ENCODE measurements around the gene DDB1.

Gene DDB1

DNA sequence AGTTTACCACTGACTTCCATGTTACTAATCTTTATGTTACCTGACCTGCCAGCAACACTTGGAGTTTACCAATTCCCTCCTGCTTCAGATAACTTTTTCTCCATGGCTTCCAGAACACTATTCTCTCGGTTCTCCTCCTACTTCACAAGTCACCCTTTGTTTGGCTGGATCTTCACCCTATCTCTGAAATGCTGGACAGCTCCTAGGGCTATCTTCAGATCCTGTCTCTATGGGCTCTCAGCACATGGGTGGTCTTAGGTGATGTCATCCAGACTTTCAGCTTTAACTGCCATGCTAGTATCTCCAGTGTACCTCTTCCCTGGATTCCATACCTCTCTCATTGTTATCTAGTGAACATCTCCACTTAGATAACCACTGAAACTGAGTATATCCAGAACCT lies 25.6 kb downstream of the DDB1 start:
- WGBS, result 96% methylated on average over 1 of the region's 1 CpG
- no peaks in the 10 kb centered on the region for H3K4me1 ChIP-seq (ENCODE audit: insufficient read depth, low read length)
- H3K9me3 ChIP-seq (ENCODE audit: insufficient read depth, low read depth, low read length), result no peaks in the 10 kb centered on the region
- H3K36me3 ChIP-seq (ENCODE audit: insufficient read depth, low read length), result peaks cover 97% of the 10 kb centered on the region
- no peak overlapping the region for H3K27ac ChIP-seq (ENCODE audit: low read depth, low read length)
- no peak overlapping the region for H3K4me3 ChIP-seq (ENCODE audit: low read length)
- no peak overlapping the region for H3K9ac ChIP-seq (ENCODE audit: low read depth, low read length)
- H3K27me3 ChIP-seq (ENCODE audit: insufficient read depth, low read length), result no peaks in the 10 kb centered on the region

DNA sequence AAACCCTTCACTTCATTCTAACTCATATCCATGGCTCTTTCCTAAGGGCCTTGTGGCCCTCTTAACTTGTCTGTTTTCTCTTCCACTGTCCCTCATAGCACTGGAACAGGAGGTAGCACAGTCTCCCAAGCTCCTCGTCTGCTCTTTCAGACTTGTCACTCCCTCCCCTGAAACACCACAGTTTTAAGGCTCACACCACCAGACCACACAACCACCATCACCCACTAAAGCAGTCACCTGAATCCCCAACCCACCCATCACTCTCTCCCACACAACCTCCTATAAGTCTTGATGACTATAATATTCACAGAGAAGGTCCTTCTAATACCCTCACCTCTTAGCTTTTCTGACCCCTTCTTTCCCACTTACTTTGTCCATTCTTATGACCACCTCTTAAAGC lies 26.7 kb downstream of the DDB1 start:
- Histone ChIP-seq H3K4me3 (ENCODE audit: low read length) (no peak overlapping the region), H3K9ac (ENCODE audit: low read depth, low read length) (no peak overlapping the region), H3K27ac (ENCODE audit: low read depth, low read length) (no peak overlapping the region), H3K4me1 (ENCODE audit: insufficient read depth, low read length) (no peaks in the 10 kb centered on the region), H3K9me3 (ENCODE audit: insufficient read depth, low read depth, low read length) (no peaks in the 10 kb centered on the region), H3K36me3 (ENCODE audit: insufficient read depth, low read length) (peaks cover 97% of the 10 kb centered on the region), H3K27me3 (ENCODE audit: insufficient read depth, low read length) (no peaks in the 10 kb centered on the region)
- 95% methylated on average over 1 of the region's 1 CpG for WGBS

- Histone ChIP-seq H3K36me3 (ENCODE audit: insufficient read depth, low read length) (peaks cover 97% of the 10 kb centered on the region), H3K4me3 (ENCODE audit: low read length) (no peak overlapping the region), H3K4me1 (ENCODE audit: insufficient read depth, low read length) (no peaks in the 10 kb centered on the region), H3K27me3 (ENCODE audit: insufficient read depth, low read length) (no peaks in the 10 kb centered on the region), H3K9ac (ENCODE audit: low read depth, low read length) (no peak overlapping the region), H3K9me3 (ENCODE audit: insufficient read depth, low read depth, low read length) (no peaks in the 10 kb centered on the region), H3K27ac (ENCODE audit: low read depth, low read length) (no peak overlapping the region)
- 96% methylated on average over 7 of the region's 7 CpGs for WGBS
Observed at GRCh38 chr11:61305417-61305816, 27.5 kb downstream of the DDB1 start.

GRCh38 chr11:61303725-61304124 lies 29.2 kb downstream of the DDB1 start:
- peaks cover 97% of the 10 kb centered on the region for H3K36me3 ChIP-seq (ENCODE audit: insufficient read depth, low read length)
- no peaks in the 10 kb centered on the region for H3K27me3 ChIP-seq (ENCODE audit: insufficient read depth, low read length)
- no peak overlapping the region for H3K4me3 ChIP-seq (ENCODE audit: low read length)
- H3K9ac ChIP-seq (ENCODE audit: low read depth, low read length), result no peak overlapping the region
- WGBS, result 97% methylated on average over 9 of the region's 9 CpGs
- H3K4me1 ChIP-seq (ENCODE audit: insufficient read depth, low read length), result no peaks in the 10 kb centered on the region
- H3K9me3 ChIP-seq (ENCODE audit: insufficient read depth, low read depth, low read length), result no peaks in the 10 kb centered on the region
- no peak overlapping the region for H3K27ac ChIP-seq (ENCODE audit: low read depth, low read length)

DNA sequence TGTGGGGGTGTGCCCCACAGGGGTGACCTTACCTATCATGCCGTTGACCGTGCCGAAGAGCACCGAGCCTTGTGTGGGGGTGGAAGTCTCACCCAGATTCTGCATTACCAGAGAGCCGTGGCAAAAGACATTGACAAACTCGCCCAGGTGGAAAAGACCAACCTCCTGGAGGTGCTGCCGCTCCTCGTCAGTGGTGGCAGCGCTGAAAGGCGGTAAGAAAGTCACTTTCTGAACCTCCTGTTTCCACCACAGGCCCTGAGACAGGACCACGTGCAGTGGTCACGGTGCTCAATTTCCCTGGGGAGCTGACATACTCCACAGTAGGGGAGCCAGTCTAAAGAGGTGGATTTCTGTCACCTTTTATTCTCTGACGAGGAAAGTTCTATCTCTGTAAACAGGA lies 30.4 kb downstream of the DDB1 start:
- Histone ChIP-seq H3K27me3 (ENCODE audit: insufficient read depth, low read length) (no peaks in the 10 kb centered on the region), H3K36me3 (ENCODE audit: insufficient read depth, low read length) (peaks cover 93% of the 10 kb centered on the region), H3K4me3 (ENCODE audit: low read length) (no peak overlapping the region), H3K4me1 (ENCODE audit: insufficient read depth, low read length) (no peaks in the 10 kb centered on the region), H3K9ac (ENCODE audit: low read depth, low read length) (no peak overlapping the region), H3K27ac (ENCODE audit: low read depth, low read length) (no peak overlapping the region), H3K9me3 (ENCODE audit: insufficient read depth, low read depth, low read length) (no peaks in the 10 kb centered on the region)
- 96% methylated on average over 13 of the region's 13 CpGs for WGBS

DNA sequence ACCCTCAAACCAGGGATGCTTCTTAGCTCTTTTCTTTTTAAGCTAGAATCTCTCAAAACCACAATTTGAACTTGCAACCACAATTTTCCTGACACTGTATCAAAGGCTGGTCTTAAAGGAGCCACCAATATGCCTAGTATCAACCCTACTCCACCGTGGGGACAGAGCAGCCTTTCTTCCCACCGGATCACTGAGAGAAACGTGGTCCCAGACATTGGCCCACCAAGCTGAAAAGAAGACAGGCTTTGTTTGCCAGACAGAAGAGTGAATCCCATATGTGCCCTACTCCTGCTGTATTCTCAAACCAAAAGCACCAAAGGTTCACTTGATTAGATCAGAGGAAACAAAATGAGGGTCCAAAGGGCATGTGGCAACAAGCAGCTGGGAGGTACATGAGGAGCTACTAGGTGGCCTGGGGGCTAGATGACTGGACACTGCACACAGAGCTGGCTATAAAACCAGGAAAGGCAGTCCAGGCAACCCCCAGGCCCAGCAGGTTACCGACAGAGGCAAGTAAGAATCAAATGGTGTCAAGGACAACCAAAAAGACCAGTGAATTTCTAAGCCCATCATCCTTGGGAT lies 34.2 kb downstream of the DDB1 start:
- no peaks in the 10 kb centered on the region for H3K9me3 ChIP-seq (ENCODE audit: insufficient read depth, low read depth, low read length)
- H3K27me3 ChIP-seq (ENCODE audit: insufficient read depth, low read length), result peaks cover 9% of the 10 kb centered on the region
- no peak overlapping the region for H3K4me3 ChIP-seq (ENCODE audit: low read length)
- H3K4me1 ChIP-seq (ENCODE audit: insufficient read depth, low read length), result no peaks in the 10 kb centered on the region
- no peak overlapping the region for H3K27ac ChIP-seq (ENCODE audit: low read depth, low read length)
- 84% methylated on average over 4 of the region's 4 CpGs for WGBS
- H3K36me3 ChIP-seq (ENCODE audit: insufficient read depth, low read length), result peaks cover 58% of the 10 kb centered on the region
- H3K9ac ChIP-seq (ENCODE audit: low read depth, low read length), result no peak overlapping the region

DNA sequence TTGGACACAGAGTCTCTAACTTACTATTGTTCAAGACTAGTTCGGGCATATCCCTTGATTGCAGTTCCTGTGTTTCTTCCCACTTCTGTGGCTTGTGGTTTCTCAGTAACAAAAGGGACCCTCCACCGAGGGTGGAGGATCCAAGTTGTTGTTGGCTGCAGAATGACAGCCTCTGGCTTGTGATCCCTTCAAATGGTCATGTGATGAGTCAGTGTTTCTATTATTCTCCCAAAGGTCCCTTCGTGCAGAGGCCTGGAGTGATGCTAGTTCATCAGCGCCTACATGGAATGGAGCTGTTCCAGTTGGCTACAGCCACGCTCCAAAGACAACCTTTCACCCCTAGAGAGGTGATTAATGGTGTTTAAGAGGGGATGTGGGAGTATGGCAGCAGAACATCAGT lies 35.2 kb downstream of the DDB1 start:
- Histone ChIP-seq H3K4me3 (ENCODE audit: low read length) (no peak overlapping the region), H3K4me1 (ENCODE audit: insufficient read depth, low read length) (peaks cover 4% of the 10 kb centered on the region; the same call in 1 of the 2 replicates), H3K27ac (ENCODE audit: low read depth, low read length) (no peak overlapping the region), H3K27me3 (ENCODE audit: insufficient read depth, low read length) (peaks cover 15% of the 10 kb centered on the region), H3K9me3 (ENCODE audit: insufficient read depth, low read depth, low read length) (no peaks in the 10 kb centered on the region), H3K36me3 (ENCODE audit: insufficient read depth, low read length) (peaks cover 48% of the 10 kb centered on the region), H3K9ac (ENCODE audit: low read depth, low read length) (no peak overlapping the region)
- WGBS, result 81% methylated on average over 5 of the region's 5 CpGs

DNA sequence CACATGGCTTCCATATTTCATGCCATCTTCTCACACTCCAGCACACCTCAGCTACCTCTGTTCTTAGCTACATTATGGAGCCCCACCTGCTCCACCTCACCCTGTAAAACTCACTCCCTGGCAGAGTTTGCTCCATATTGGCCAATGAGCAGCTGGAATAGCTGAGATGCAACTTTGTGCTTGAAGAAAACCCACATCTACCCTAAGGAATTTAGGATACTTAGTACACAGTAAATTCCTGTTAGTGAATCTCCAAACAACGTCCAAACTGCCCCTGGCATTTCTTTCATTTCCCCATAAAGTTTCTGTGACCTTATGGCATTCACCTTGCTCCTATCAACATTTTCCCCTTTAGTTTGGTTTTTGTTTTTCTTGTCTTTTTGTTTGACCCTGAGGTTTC lies 35.6 kb downstream of the DDB1 start:
- H3K27ac ChIP-seq (ENCODE audit: low read depth, low read length), result no peak overlapping the region

GRCh38 chr11:61295596-61295926 lies 37.3 kb downstream of the DDB1 start:
- 57% methylated on average over 12 of the region's 12 CpGs for WGBS
- Histone ChIP-seq H3K4me1 (ENCODE audit: insufficient read depth, low read length) (peaks cover 4% of the 10 kb centered on the region; the same call in 1 of the 2 replicates), H3K9ac (ENCODE audit: low read depth, low read length) (peak overlapping the region; percentile 87), H3K27me3 (ENCODE audit: insufficient read depth, low read length) (peaks cover 15% of the 10 kb centered on the region), H3K36me3 (ENCODE audit: insufficient read depth, low read length) (peaks cover 26% of the 10 kb centered on the region), H3K4me3 (ENCODE audit: low read length) (peak overlapping the region; percentile 87), H3K27ac (ENCODE audit: low read depth, low read length) (no peak overlapping the region; the same call in 1 of the 2 replicates), H3K9me3 (ENCODE audit: insufficient read depth, low read depth, low read length) (no peaks in the 10 kb centered on the region)

More for the DNA sequence above, 35.6 kb downstream of the DDB1 start:
- H3K36me3 ChIP-seq (ENCODE audit: insufficient read depth, low read length), result peaks cover 44% of the 10 kb centered on the region
- H3K4me1 ChIP-seq (ENCODE audit: insufficient read depth, low read length), result peaks cover 4% of the 10 kb centered on the region; the same call in 1 of the 2 replicates
- no peak overlapping the region for H3K9ac ChIP-seq (ENCODE audit: low read depth, low read length)
- H3K4me3 ChIP-seq (ENCODE audit: low read length), result no peak overlapping the region
- H3K27me3 ChIP-seq (ENCODE audit: insufficient read depth, low read length), result peaks cover 15% of the 10 kb centered on the region
- 100% methylated on average over 1 of the region's 1 CpG for WGBS
- H3K9me3 ChIP-seq (ENCODE audit: insufficient read depth, low read depth, low read length), result no peaks in the 10 kb centered on the region

DNA sequence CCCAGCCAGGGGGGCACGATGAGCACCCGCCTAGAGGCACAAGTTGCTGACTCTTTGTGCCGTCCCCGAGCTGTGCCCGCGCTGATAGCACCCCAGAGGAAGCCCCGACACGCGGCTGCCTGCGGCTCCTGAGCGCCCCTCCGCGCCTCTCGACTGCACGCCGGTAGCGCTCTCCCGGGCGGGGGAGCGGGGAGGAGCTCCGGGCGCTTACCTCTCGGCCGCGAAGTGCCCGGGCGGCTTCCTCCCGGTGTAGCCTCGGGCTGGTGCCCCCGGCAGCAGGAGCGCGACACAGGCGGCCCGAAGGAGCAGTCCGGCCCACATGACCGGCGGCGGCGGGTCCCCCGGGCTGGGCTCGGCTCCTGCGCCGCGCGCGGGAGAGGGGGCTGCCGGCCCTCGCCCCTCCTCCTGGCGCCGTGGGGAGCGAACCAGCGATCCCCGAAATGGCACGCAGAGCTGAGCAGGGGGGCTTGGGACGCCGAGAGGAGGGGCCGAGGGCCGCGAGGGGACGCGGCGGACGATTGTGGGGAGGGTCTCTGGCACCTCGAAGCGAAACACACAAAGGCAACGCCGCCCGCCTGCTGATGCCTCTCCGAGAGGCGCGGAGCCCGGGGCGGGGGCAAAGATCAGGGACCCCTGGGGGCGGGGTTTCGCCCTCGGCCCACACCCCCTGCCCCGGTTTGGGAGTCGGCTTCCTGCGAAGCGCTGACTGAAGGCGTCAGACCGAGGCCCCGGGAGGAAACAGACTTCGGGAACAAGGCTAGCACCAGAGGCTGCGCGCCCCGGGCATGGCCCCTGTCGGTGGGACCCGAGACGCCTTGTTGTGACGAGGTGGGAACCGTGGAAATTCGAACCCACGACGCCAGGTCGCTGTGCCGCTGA lies 37.9 kb downstream of the DDB1 start, which contains the start of gene VWCE:
TSS of gene VWCE (minus strand) at position 600 of the 879 bp plus-strand sequence. CDS start at position 321, 279 bp downstream.
- Histone ChIP-seq H3K4me3 (ENCODE audit: low read length) (peak within 1 kb of the TSS; percentile 87), H3K27me3 (ENCODE audit: insufficient read depth, low read length) (peaks cover 15% of the 10 kb centered on the region), H3K27ac (ENCODE audit: low read depth, low read length) (peak within 1 kb of the TSS; percentile 58; the same call in 1 of the 2 replicates), H3K9ac (ENCODE audit: low read depth, low read length) (peak within 1 kb of the TSS; percentile 87), H3K36me3 (ENCODE audit: insufficient read depth, low read length) (peaks cover 21% of the 10 kb centered on the region), H3K9me3 (ENCODE audit: insufficient read depth, low read depth, low read length) (no peaks in the 10 kb centered on the region), H3K4me1 (ENCODE audit: insufficient read depth, low read length) (peaks cover 4% of the 10 kb centered on the region; the same call in 1 of the 2 replicates)
- 1% methylated on average over 97 of the region's 97 CpGs for WGBS

Measured in HUES64 (cell line).